GM21717 (cell line): ENCODE data around the gene ACACB.

Experiments
- ATAC-seq: cut with Tn5 transposase; IDR thresholded peaks from one replicate; pipeline ENCODE4 v1.9.1; 2021; ENCODE audit warnings: mild to moderate bottlenecking, moderate library complexity; ENCODE audit not compliant: unreplicated experiment

Gene ACACB

DNA sequence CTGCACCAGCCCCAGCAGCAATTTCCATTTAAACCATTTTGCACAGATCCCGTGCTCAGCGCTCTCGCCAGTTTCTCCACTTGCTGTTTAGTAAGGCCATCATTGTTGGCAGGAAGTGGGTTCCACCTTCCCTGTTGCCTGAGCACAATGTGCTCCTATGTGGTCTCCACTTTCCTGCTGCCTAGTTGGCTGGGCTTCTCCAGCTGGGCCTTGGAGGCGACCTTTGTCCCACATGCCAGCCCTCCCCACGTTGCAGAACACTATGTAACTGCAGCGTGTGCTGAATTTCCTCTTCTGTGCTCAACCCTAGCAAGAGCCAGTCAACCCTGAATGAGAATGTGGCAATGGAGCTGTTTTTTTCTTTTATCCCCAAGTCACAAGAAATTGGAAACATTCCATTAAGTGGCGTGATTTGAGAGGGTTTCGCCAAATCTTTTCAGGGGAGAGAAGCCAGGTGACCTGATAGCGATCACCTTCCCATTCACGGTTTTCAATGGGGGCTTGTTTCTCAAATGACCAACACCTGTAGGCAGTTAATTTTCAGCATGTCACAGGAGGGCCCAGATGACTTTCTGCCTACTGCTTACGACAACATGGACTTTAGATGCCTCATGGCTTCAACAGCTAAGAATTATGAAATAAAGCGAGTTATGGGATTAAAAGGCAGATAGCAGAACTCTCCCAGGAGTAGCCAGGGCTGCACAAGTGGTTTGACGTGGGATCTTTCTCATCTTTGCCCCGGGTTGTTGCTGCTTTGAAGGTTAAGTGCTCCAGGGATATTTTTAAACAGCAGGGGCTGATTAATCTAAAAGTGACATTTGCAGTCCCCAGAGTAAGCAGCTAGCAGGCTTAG, at the start of gene ACACB:
Gene ACACB (plus strand): TSS at position 830 of the 853 bp plus-strand sequence. CDS start 22,819 bp downstream, outside the sequence.
- ATAC-seq, result no peak

DNA sequence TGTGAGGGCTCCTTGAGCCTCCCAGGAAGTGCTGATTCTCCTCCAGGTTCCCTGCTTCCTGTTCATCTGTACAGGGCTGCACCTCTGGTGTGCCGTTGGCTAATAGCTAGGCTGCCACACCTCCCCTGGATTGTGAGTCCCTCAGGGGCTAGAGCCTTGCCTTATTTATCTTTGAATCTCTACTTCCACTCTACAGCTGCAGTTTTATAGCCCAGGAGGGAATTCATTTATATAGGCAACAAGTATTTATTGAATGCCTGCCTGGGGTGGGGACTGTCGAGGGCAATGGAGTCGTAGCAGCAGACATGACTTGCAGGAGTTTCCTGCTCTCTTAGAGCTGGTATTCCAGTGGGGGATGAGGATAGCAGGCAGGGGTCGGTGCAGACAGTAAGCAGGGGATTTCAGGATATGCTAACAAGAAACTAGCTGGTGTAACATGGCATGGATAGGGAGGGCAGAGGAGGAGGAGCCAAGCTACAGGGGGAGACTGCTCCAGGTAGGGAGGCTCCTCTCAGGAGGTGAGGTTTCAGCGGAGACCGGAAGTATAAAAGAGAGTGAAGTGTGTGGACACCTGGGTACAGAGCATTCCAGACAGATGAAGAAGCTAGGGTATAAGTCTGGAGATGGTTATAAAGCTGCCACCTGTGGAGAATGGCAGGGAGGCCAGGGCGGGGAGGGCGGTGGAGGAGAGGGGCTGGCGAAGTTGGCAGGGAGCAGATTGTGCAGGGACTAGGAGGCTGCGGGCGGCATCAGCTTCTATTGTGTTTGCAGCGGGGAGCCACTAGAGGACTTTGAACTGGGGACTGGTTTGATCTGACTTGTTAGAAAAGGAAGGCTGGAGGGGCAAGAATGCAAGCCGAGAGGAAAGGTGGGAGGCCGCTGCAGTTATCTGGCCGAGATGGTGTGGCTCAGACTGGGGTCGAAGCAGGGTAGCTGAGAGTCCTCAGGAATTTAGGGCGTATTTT, 46.8 kb upstream of the ACACB start:
- no peak for ATAC-seq

DNA sequence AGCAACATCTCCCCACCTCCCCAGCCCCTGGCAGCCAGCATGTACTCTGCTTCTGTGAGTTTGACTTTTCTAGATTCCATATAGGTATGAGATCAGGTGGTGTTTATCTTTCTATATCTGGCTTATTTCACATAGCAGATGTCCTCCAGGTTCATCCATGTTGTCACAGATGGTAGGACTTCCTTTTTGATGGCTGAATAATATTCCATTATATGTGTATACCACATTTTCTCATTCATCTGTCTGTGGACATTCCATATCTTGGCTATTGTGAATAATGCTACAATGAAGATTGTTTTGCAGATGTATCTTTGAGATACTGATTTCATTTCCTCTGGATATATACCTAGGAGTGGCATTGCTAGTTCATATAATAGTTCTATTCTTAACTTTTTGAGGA, 41.5 kb upstream of the ACACB start:
- ATAC-seq, result no peak

DNA sequence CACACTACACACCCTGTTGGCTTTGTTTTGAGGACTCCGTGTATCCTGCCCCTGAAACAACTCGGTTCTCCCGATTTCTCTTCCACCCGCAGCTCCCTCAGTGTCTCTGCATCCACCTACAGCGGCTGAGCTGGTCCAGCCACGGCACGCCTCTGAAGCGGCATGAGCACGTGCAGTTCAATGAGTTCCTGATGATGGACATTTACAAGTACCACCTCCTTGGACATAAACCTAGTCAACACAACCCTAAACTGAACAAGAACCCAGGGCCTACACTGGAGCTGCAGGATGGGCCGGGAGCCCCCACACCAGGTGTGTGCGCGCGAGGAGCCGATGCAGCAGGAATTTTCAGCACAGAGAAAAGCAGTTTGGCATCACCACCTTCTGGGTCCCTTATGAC, 33.6 kb upstream of the ACACB start:
- no peak for ATAC-seq

DNA sequence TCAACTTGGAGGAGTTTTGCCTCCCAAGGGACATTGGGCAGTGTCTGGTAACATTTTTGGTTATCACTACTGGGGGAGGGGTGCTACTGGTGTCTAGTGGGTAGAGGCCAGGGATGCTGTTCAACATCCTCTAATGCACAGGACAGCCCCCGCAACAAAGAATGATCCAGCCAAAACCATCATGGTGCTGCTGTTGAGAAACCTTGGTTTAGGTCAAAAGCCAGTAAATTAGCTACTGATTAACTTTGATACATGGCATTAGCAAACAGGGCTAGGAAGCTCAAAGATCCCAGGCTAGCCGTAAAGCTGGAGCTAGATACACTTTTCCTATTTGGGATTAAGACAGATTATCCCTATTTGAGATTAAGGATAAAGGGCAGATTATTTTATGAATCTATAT, 32.0 kb upstream of the ACACB start:
- ATAC-seq, result no peak

DNA sequence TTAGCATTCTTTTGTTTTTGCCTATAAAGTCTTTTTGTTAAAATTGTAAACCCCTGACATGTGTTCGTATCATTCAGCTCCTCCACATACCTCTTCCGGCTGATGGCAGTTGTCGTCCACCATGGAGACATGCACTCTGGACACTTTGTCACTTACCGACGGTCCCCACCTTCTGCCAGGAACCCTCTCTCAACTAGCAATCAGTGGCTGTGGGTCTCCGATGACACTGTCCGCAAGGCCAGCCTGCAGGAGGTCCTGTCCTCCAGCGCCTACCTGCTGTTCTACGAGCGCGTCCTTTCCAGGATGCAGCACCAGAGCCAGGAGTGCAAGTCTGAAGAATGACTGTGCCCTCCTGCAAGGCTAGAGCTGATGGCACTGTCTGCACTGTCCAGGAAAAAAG, 30.8 kb upstream of the ACACB start:
- ATAC-seq, result no peak

DNA sequence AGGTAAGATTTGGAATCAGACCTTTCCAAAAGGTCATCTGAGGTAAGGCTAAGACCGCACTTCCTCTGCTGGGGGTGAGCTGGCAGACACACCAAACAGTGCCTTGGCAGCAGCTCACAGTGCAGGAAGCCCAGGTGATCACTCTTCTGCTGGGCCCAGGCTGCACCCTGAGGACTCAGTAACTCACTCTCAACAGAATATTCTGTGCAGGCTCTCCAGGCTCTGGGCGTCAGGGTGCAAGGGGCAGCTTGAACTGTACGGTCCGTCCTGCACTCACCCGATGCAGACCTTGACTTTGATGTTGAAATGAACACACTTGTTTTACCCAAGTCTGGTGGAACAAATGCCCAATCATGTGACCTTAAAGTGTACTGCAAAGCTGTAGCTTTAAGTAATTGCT, 29.1 kb upstream of the ACACB start:
- no peak for ATAC-seq

DNA sequence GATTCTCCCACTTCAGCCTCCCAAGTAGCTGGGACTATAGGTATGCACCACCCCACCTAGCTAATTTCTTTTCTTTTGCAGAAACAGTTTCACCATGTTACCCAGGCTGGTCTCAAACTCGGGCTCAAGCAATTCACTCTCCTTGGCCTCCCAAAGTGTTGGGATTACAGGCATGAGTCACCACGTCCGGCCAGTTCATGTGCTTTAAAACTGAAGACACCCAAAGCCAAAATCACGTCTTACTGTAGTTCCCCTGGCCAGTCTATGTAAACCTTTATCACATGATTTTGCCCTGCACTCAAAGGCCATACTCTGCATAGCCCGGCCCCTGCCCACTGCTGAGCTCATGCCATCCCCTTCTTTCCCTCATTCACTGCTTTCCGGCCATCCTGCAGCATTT, 27.6 kb upstream of the ACACB start:
- no peak for ATAC-seq

DNA sequence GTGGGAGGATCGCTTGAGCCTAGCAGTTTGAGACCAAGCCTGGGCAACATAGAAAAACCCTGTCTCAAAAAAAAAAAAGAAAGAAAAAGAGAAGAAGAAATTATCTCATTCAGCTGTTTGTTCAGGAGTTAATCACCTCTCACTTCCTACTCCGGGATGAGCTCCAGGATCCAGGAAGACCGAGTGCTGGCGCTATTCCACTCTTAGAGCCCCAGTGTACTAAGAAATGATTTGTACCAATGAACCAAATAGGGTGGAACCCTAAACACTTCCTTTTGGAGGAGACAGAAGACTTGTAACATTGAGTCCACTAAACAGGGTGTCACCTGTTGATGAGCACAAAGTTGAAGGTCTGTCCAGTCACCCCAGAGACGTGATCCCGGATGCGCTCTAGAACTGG, 26.7 kb upstream of the ACACB start:
- no peak for ATAC-seq

DNA sequence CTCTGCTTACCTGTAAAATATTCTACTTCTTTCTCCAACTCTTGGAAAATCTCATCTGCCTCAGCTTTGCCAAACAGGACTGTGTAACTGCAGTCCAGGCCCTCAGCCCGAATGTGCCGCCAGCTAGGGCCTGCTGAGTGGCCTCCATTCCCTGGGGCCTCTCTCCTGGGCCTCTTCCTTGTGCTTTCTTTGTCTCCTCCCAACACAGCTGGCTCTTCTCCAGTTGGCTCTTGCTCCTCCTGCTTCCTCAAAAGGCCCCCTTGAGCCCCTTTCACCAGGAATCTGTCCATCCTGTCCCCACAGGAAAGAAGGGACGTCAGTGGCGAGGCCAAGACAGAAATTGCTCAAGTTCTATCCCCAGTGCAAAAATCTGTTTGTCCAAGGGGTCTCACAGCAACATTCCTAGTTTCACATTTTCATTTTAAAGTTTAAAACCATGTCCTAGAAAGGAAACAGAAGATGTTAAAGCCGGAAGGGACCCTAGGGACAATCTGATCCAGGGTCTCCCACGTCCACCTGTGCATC, 23.8 kb upstream of the ACACB start:
- ATAC-seq, result no peak

DNA sequence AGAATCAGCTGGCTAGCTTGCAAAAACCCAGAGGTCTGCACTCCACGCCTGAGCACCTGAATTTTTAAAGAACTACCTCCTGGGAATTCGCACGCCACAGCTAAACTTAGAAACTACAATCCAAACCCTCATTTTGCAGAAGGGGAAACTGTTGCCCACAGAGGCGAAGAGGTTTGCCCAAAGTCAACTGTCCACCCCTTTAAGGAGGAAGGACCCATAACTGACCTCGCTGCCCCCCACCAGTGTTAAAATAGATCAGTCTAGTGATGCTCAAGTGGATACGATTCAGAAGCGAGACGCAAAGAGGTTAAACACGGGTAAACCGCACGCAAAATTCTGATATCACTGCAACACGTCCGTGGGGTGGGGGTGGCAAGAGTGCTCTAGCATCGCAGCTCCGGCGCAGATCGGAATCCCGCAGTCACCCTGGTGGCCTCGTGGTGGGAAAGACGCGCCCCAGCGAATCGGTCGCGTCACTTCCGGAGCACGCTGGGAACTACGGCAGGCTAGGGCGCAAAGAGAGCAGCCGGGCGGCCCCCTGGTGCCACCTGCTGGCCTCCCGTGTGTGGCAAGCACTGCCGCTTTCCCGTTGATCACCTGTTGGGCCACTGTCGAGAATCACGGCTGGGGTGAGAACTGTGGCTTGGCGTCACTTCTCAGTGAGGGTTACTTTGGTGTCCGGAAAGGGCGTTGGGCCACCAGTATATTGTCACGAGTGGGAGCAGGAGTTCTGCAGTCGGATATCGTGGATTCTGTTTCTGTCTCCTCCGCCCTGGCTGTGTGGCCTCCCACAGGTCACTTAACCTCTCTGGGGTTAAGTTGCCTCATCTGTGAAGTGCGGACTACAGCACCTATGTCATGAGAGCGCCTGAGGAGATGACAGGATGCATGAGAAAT, 23.1 kb upstream of the ACACB start, which contains the start of gene ALKBH2:
Gene ALKBH2 (minus strand): TSS at position 451 of the 897 bp plus-strand sequence. CDS start 686 bp downstream, outside the sequence.
- ATAC-seq, result peak; percentile 64

DNA sequence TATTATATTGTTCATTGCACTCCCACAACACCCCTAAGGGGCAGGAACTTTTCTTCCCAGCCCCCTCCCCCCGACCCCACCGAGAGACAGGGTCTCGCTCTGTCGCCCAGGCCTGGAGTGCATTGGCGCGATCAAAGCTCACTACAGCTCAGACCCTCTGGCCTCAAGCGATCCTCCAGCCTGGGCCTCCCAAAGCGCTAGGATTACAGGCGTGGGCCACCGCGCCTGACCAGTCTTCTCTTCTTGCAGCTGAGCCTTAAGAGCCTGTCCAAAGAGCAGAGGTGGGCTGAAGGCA, 19.3 kb upstream of the ACACB start:
- no peak for ATAC-seq

DNA sequence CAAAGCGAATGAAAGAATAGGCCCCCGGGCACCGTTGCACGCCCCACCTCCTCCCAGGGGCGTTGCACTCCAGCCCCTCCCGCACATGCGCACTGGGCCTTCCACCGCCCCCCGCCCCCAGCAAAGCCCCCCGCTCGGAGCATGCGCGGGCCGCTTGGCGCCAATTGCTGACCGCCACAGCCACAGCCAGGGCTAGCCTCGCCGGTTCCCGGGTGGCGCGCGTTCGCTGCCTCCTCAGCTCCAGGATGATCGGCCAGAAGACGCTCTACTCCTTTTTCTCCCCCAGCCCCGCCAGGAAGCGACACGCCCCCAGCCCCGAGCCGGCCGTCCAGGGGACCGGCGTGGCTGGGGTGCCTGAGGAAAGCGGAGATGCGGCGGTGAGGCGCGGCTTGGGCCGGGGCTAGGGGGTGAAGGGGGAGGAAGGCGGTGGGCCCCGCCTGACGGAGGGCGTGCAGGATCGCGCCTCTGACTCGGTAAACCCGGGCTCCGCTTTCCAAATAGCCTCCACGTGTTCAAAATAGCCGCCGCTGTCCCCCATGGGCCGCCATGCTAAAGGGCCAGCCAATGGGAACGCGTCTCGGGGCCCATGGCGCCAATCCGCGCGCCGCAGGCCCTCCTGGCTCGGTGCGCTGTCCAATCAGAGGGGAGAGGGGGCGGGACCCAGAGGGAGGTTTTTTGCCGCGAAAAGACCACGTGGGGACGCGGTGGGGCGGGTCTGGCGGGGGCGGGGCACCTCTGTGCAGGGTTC, 18.8 kb upstream of the ACACB start, which contains the start of gene UNG:
Gene UNG (plus strand): TSS at position 163 of the 748 bp plus-strand sequence. CDS start 83 bp downstream, at position 246.
- peak; percentile 87 for ATAC-seq

DNA sequence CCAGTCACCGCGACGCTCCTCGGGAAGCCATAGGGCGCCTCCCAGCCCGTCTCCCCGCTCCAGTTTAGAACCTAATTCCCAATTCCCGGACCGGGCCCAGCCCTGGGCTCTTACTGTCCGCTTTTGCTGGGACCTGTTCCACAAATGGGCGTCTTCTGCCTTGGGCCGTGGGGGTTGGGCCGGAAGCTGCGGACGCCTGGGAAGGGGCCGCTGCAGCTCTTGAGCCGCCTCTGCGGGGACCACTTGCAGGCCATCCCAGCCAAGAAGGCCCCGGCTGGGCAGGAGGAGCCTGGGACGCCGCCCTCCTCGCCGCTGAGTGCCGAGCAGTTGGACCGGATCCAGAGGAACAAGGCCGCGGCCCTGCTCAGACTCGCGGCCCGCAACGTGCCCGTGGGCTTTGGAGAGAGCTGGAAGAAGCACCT, 18.2 kb upstream of the ACACB start:
- peak; percentile 18 for ATAC-seq

DNA sequence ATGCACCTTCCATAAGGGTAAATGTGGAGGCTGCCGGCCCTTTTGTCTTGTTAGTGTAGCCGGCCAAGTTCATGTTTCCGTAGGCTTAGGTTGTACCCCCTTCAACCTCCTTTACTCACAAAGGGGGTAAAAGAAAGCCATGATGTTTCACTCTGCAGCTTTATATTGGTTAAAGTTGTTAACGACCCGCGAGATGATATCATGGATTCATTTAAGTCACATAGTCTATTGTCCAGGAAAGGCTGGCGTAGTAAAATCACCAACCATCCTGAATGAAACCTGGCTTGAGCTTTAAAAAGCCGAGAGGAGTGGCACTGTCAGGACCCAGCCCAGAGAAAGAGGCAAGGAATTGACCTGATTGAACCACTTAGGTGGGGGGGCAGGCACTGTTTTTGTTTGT, 17.7 kb upstream of the ACACB start:
- ATAC-seq, result no peak

DNA sequence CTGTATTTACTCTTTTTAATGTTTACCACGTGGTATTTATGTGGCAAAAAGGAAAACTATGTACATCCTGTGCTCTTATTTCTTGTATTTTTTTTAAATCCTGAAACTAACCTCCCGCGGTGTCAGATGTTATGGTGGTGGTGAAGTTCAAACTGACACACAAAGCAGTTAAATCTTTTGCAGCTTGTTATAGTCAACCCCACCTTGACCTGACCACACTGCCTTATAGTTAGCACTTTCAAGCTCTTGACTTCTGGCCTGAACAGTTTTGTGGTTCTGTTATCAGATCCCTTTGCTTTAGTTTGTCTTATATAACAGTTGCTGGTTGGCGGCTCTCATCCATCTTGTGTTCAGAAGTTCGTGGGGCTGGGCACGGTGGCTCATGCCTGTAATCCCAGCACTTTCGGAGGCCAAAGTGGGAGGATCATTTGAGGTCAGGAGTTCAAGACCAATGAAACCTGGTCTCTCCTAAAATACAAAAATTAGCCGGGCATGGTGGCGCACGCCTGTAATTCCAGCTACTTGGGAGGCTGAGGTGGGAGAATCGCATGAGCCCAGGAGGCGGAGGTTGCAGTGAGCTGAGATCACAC, 16.9 kb upstream of the ACACB start:
- ATAC-seq, result no peak

DNA sequence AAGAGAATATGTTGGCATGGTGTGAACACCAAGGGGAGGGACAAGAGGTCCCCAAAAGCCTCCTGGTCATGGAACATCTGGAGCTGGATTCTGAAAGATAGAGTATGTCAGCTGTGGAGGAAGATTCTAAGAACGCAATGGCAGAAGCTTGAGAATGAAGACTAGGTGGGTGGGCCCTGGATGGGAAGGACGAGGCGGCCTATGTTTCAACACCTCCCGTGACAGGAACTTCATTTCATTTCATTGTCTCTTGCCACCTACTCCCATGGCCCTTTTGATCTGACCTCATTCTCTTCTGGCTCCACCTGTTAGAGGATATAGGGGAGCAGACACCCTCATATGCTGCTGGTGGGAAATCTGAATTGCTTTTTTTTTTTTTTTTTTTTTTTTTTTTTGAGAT, 15.6 kb upstream of the ACACB start:
- ATAC-seq, result no peak

DNA sequence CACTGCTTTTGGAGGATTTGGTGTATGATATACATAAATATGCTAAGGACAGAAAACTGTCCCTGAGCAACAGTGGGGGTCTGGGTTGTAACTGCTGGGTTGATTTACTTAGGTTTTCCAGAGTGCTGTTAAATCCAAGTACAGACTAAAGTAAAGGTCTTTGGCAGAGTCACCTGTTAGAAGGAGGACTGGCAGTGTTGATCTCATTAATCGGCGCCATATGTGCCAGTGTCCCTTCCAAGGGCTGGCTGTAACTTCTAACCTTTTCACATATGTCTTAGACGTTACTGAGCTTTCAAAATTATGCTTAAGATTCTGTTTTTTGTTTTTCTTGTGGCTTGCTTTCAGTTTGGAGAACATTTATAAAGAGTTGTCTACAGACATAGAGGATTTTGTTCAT, 13.9 kb upstream of the ACACB start:
- ATAC-seq, result no peak

DNA sequence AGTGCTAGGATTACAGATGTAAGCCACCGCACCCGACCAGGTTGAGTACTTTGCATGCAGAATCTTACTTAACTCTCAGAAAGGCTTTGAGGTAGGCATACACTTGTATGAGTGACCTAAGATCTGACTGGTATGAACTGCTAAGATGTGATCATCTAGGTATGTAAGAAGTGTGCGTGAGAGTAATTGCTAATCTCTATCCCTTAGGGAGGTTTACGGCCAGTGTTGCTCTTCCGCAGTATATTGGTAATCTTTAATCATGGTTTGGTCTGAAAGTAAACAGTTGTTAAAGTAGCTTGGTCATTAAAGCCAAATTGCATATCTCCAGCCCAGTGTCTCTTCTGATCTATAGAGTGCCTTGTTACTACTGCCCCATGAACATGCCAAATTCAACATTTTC, 11.2 kb upstream of the ACACB start:
- ATAC-seq, result no peak
